ENCODE measurements around the gene CT45A7.
"Not testable (repeated sequence)": the region's sequence is repeated elsewhere in the genome, so short reads cannot be mapped to it uniquely, and the experiment has no call there.

CT45A7 gene

GRCh38 chrX:135819912-135820311, 17.2 kb downstream of the CT45A7 start, which contains the start of gene CT45A2:
CT45A2 (minus strand) TSS chrX:135820012; CDS start chrX:135816265, 3,747 bp downstream.
- H4K91ac ChIP-seq (ENCODE audit: low read depth, low read length); H3K4ac ChIP-seq (ENCODE audit: low read depth, low read length); H3K79me1 ChIP-seq (ENCODE audit: low read length); H3K4me1 ChIP-seq (ENCODE audit: control insufficient read depth in 1 of 2, insufficient read depth in 2 of 2, low read length in 2 of 2); H3K4me2 ChIP-seq (ENCODE audit: low read length); H2AFZ ChIP-seq (ENCODE audit: insufficient read depth, low read length, poor library complexity); H3K23ac ChIP-seq (ENCODE audit: low read length); H2BK120ac ChIP-seq (ENCODE audit: insufficient read depth, low read length, poor library complexity); H3K27ac ChIP-seq (ENCODE audit: low read depth, low read length); H3K79me2 ChIP-seq (ENCODE audit: control insufficient read depth, insufficient read depth, low read length, poor library complexity); H3K27me3 ChIP-seq (ENCODE audit: insufficient read depth, low read length); H4K8ac ChIP-seq (ENCODE audit: low read depth, low read length); H3K9ac ChIP-seq (ENCODE audit: low read length); H3K9me3 ChIP-seq (ENCODE audit: insufficient read depth, low read depth, low read length); DNase-seq; H3K4me3 ChIP-seq (ENCODE audit: low read depth, low read length); H4K12ac ChIP-seq (ENCODE audit: low read depth, low read length); H2BK5ac ChIP-seq (ENCODE audit: low read depth, low read length, poor library complexity); H2AK5ac ChIP-seq (ENCODE audit: low read length); H3K36me3 ChIP-seq (ENCODE audit: control insufficient read depth in 1 of 2, insufficient read depth in 2 of 2, low read length in 2 of 2); H3K18ac ChIP-seq (ENCODE audit: low read length); H3K14ac ChIP-seq (ENCODE audit: low read length); H2BK12ac ChIP-seq (ENCODE audit: low read length): not testable (repeated sequence)
- WGBS (ENCODE audit: extremely low coverage, insufficient coverage, insufficient read length): no CpG with 5 or more reads among the region's 17 CpGs

- WGBS (ENCODE audit: extremely low coverage, insufficient coverage, insufficient read length): no CpG with 5 or more reads among the region's 16 CpGs
- not testable (repeated sequence) for H3K27me3 ChIP-seq (ENCODE audit: insufficient read depth, low read length); H3K36me3 ChIP-seq (ENCODE audit: control insufficient read depth in 1 of 2, insufficient read depth in 2 of 2, low read length in 2 of 2); H3K9ac ChIP-seq (ENCODE audit: low read length); H3K23ac ChIP-seq (ENCODE audit: low read length); H3K4me2 ChIP-seq (ENCODE audit: low read length); H4K12ac ChIP-seq (ENCODE audit: low read depth, low read length); H2AK5ac ChIP-seq (ENCODE audit: low read length); H3K14ac ChIP-seq (ENCODE audit: low read length); H3K79me2 ChIP-seq (ENCODE audit: control insufficient read depth, insufficient read depth, low read length, poor library complexity); H3K9me3 ChIP-seq (ENCODE audit: insufficient read depth, low read depth, low read length); H3K79me1 ChIP-seq (ENCODE audit: low read length); H3K27ac ChIP-seq (ENCODE audit: low read depth, low read length); H2AFZ ChIP-seq (ENCODE audit: insufficient read depth, low read length, poor library complexity); DNase-seq; H2BK12ac ChIP-seq (ENCODE audit: low read length); H4K8ac ChIP-seq (ENCODE audit: low read depth, low read length); H4K91ac ChIP-seq (ENCODE audit: low read depth, low read length); H3K4me1 ChIP-seq (ENCODE audit: control insufficient read depth in 1 of 2, insufficient read depth in 2 of 2, low read length in 2 of 2); H2BK120ac ChIP-seq (ENCODE audit: insufficient read depth, low read length, poor library complexity); H3K18ac ChIP-seq (ENCODE audit: low read length); H2BK5ac ChIP-seq (ENCODE audit: low read depth, low read length, poor library complexity); H3K4me3 ChIP-seq (ENCODE audit: low read depth, low read length); H3K4ac ChIP-seq (ENCODE audit: low read depth, low read length)
Measured at GRCh38 chrX:135802687-135803086, 34.4 kb downstream of the CT45A7 start, which contains the start of gene CT45A6. CT45A6 (minus strand) TSS chrX:135802787; CDS start chrX:135798993, 3,794 bp downstream.

GRCh38 chrX:135785403-135785802, 51.7 kb downstream of the CT45A7 start, which contains the start of gene CT45A5:
CT45A5 (minus strand) TSS chrX:135785503; CDS start chrX:135781729, 3,774 bp downstream.
- not testable (repeated sequence) for H2BK5ac ChIP-seq (ENCODE audit: low read depth, low read length, poor library complexity); H3K79me1 ChIP-seq (ENCODE audit: low read length); H2BK120ac ChIP-seq (ENCODE audit: insufficient read depth, low read length, poor library complexity); H3K4me1 ChIP-seq (ENCODE audit: control insufficient read depth in 1 of 2, insufficient read depth in 2 of 2, low read length in 2 of 2); H3K36me3 ChIP-seq (ENCODE audit: control insufficient read depth in 1 of 2, insufficient read depth in 2 of 2, low read length in 2 of 2); H2BK12ac ChIP-seq (ENCODE audit: low read length); H3K4ac ChIP-seq (ENCODE audit: low read depth, low read length); H3K9ac ChIP-seq (ENCODE audit: low read length); H3K18ac ChIP-seq (ENCODE audit: low read length); H4K12ac ChIP-seq (ENCODE audit: low read depth, low read length); H3K27me3 ChIP-seq (ENCODE audit: insufficient read depth, low read length); H3K27ac ChIP-seq (ENCODE audit: low read depth, low read length); H3K14ac ChIP-seq (ENCODE audit: low read length); H3K4me2 ChIP-seq (ENCODE audit: low read length); H3K4me3 ChIP-seq (ENCODE audit: low read depth, low read length); H3K9me3 ChIP-seq (ENCODE audit: insufficient read depth, low read depth, low read length); DNase-seq; H2AFZ ChIP-seq (ENCODE audit: insufficient read depth, low read length, poor library complexity); H2AK5ac ChIP-seq (ENCODE audit: low read length); H4K8ac ChIP-seq (ENCODE audit: low read depth, low read length); H4K91ac ChIP-seq (ENCODE audit: low read depth, low read length); H3K79me2 ChIP-seq (ENCODE audit: control insufficient read depth, insufficient read depth, low read length, poor library complexity); H3K23ac ChIP-seq (ENCODE audit: low read length)
- WGBS (ENCODE audit: extremely low coverage, insufficient coverage, insufficient read length): no CpG with 5 or more reads among the region's 16 CpGs
